A549 (cell line): ENCODE data around the gene FSD2. TPM values are rescaled to one million over a fixed set of nuclear protein-coding genes. Genes with fewer than 3 reads are reported as not detected.

Experiments
- ATAC-seq, 2 experiments: fragments of 200-7000 bp in 1 of 2; fragments of >200 bp in 1 of 2; cut with Nextera tagmentation in 1 of 2; cut with Tn5 transposase in 1 of 2; 3 replicates each; pipeline versions ENCODE4 v1.8.0 to v1.9.1; 2018 to 2020; ENCODE audit warnings: mild to moderate bottlenecking in 1 of 2, moderate library complexity in 1 of 2
- CTCF ChIA-PET: fragments of 300-600 bp; sonication (Branson Sonifier 250); formaldehyde crosslinking; extraction: SDS; loops from one replicate; lab custom pipeline; 2021; ENCODE audit warnings: antibody characterized with exemption, inconsistent platforms; lab: Yijun Ruan, JAX
- POLR2A ChIA-PET: fragments of 350-600 bp; formaldehyde crosslinking; extraction: SDS; loops from one replicate; lab custom pipeline; 2021; ENCODE audit warnings: antibody characterized with exemption, inconsistent platforms; lab: Yijun Ruan, JAX
- DNase-seq, 2 experiments: peaks; one replicate each; pipeline versions ENCODE4 v3.0.0 to v3.0.0-alpha.2; 2011 to 2016; ENCODE audit warnings: low read depth in 1 of 2, low spot score in 1 of 2
- FAIRE-seq: peaks from 2 replicates; lab custom pipeline; 2011; peaks lifted over from hg19 to GRCh38; lab: Jason Lieb, UNC
- H3K27ac ChIP-seq, 2 experiments: fragments of >200 bp; sonication (Bioruptor Twin); formaldehyde crosslinking; 3 replicates each; pipeline ENCODE4 v1.5.1; 2016 to 2017
- H3K4me1 ChIP-seq: fragments of >200 bp; sonication (Bioruptor Twin); formaldehyde crosslinking; 3 replicates; pipeline ENCODE4 v1.6.1; 2016
- H3K4me2 ChIP-seq: fragments of >200 bp; sonication (Bioruptor Twin); formaldehyde crosslinking; 3 replicates; pipeline ENCODE4 v1.6.1; 2016
- H3K4me3 ChIP-seq: fragments of >200 bp; sonication (Bioruptor Twin); formaldehyde crosslinking; 3 replicates; pipeline ENCODE4 v1.5.1; 2016
- H3K9me3 ChIP-seq: fragments of >200 bp; sonication (Bioruptor Twin); formaldehyde crosslinking; 3 replicates; pipeline ENCODE4 v1.6.1; 2016
- CBX2 ChIP-seq: fragments of 200-600 bp; sonication (generic); IDR thresholded peaks from 2 replicates; pipeline ENCODE4 v1.6.1; 2016; ENCODE audit warnings: low read depth, mild to moderate bottlenecking, borderline replicate concordance
- ESRRA ChIP-seq: fragments of 150-350 bp; IDR thresholded peaks from 2 replicates; pipeline ENCODE4 v1.6.1; 2014; ENCODE audit warnings: mild to moderate bottlenecking, low read length, borderline replicate concordance
- FOSL2 ChIP-seq, 2 experiments: fragments of 450-650 bp in 1 of 2; fragments of >200 bp in 1 of 2; sonication (Bioruptor Twin) in 1 of 2; formaldehyde crosslinking; IDR thresholded peaks; 2 replicates each; pipeline versions ENCODE4 v1.5.0 to v1.6.1; 2016 to 2020; ENCODE audit warnings: mild to moderate bottlenecking in 1 of 2, moderate library complexity in 1 of 2
- GATA3 ChIP-seq: IDR thresholded peaks from 2 replicates; pipeline ENCODE4 v1.6.1; 2012; ENCODE audit warnings: borderline replicate concordance
- HDAC2 ChIP-seq: fragments of 200-600 bp; sonication (generic); IDR thresholded peaks from 2 replicates; pipeline ENCODE4 v1.6.1; 2016
- HMGXB4 ChIP-seq: fragments of 250-450 bp; sonication (Bioruptor Pico); IDR thresholded peaks from 2 replicates; pipeline ENCODE4 v1.5.0; 2021; ENCODE audit warnings: mild to moderate bottlenecking, moderate library complexity, borderline replicate concordance
- HOXB13 ChIP-seq: fragments of 250-450 bp; sonication (Bioruptor Pico); IDR thresholded peaks from 2 replicates; pipeline ENCODE4 v1.5.0; 2020; ENCODE audit warnings: low read depth, mild to moderate bottlenecking, moderate library complexity
- HOXB5 ChIP-seq: fragments of 250-450 bp; sonication (Bioruptor Pico); IDR thresholded peaks from 2 replicates; pipeline ENCODE4 v1.5.0; 2020; ENCODE audit warnings: mild to moderate bottlenecking, moderate library complexity
- JUN ChIP-seq, 2 experiments: fragments of >200 bp; sonication (Bioruptor Twin); formaldehyde crosslinking; IDR thresholded peaks; 2 replicates in 1 of 2; 3 replicates in 1 of 2; pipeline ENCODE4 v1.6.1; 2016 to 2017
- JUNB ChIP-seq: fragments of >200 bp; sonication (Bioruptor Twin); formaldehyde crosslinking; IDR thresholded peaks from 2 replicates; pipeline ENCODE4 v1.6.1; 2016
- KDM1A ChIP-seq: fragments of 200-600 bp; sonication (generic); IDR thresholded peaks from 2 replicates; pipeline ENCODE4 v1.6.1; 2016; ENCODE audit warnings: low read depth, mild to moderate bottlenecking
- MYC ChIP-seq: IDR thresholded peaks from 2 replicates; pipeline ENCODE4 v1.6.1; 2012; ENCODE audit warnings: mild to moderate bottlenecking, inconsistent platforms, low read length, improper control_type of control experiment, borderline replicate concordance
- NFE2L2 ChIP-seq: fragments of 150-350 bp; conservative IDR thresholded peaks from 2 replicates; pipeline ENCODE4 v1.6.1; 2014; ENCODE audit warnings: low read length
- NPAS2 ChIP-seq: fragments of 250-450 bp; sonication (Bioruptor Pico); IDR thresholded peaks from 2 replicates; pipeline ENCODE4 v1.8.0; 2022; ENCODE audit warnings: mild to moderate bottlenecking, moderate library complexity, borderline replicate concordance
- PHF8 ChIP-seq: fragments of 200-600 bp; sonication (generic); IDR thresholded peaks from 2 replicates; pipeline ENCODE4 v1.6.1; 2016; ENCODE audit warnings: low read depth, mild to moderate bottlenecking, antibody characterized with exemption, moderate library complexity, borderline replicate concordance
- RFX5 ChIP-seq: fragments of 450-650 bp; IDR thresholded peaks from 2 replicates; pipeline ENCODE4 v1.7.1; 2014; ENCODE audit warnings: antibody characterized with exemption, mild to moderate bottlenecking, moderate library complexity
- RNF2 ChIP-seq: fragments of 200-600 bp; sonication (generic); IDR thresholded peaks from 2 replicates; pipeline ENCODE4 v1.6.1; 2016; ENCODE audit warnings: low read depth, mild to moderate bottlenecking, antibody characterized with exemption, moderate library complexity, borderline replicate concordance
- SREBF2 ChIP-seq: fragments of 450-650 bp; IDR thresholded peaks from 2 replicates; pipeline ENCODE4 v1.6.1; 2014; ENCODE audit warnings: mild to moderate bottlenecking, moderate library complexity
- TFCP2L1 ChIP-seq: fragments of 250-450 bp; sonication (Bioruptor Pico); IDR thresholded peaks from 2 replicates; pipeline ENCODE4 v1.5.0; 2021; ENCODE audit warnings: mild to moderate bottlenecking
- TP53 ChIP-seq: fragments of 250-450 bp; sonication (Bioruptor Pico); IDR thresholded peaks from 2 replicates; pipeline ENCODE4 v1.5.0; 2021; ENCODE audit warnings: mild to moderate bottlenecking, moderate library complexity
- ZFP36 ChIP-seq: fragments of 450-650 bp; IDR thresholded peaks from 2 replicates; pipeline ENCODE4 v1.6.1; 2014; ENCODE audit warnings: borderline replicate concordance; ENCODE audit not compliant: partially characterized antibody
- ZNF302 ChIP-seq: fragments of 250-450 bp; sonication (Bioruptor Pico); IDR thresholded peaks from 2 replicates; pipeline ENCODE4 v1.9.0; 2021; ENCODE audit warnings: inconsistent platforms, mild to moderate bottlenecking, moderate library complexity
- WGBS: methylation state at CpG from one replicate; pipeline ENCODE4 v1.1.6; 2017; ENCODE audit errors: missing lambda C conversion rate; 5-methylcytosine and 5-hydroxymethylcytosine counted together
- polyA plus RNA-seq, 4 experiments: library from polyadenylated mRNA; depleted of rRNA in 3 of 4; stranded (reverse); fragments of >200 nt; fragmentation: RNase III in 1 of 4; extraction: RNeasy Plus Mini Kit Qiagen cat#74134 plus additional on column Dnase treatment in 1 of 4; gene quantifications; 2 replicates in 3 of 4; 3 replicates in 1 of 4; pipeline ENCODE4 v1.2.3, GENCODE V29; 2011 to 2017
- TF ChIP-seq, protein P1 (sequence below): IDR thresholded peaks from 2 replicates; pipeline ENCODE4 v1.6.1; 2012
- TF ChIP-seq, protein P2 (sequence below): fragments of >200 bp; sonication (Bioruptor Twin); formaldehyde crosslinking; IDR thresholded peaks from 3 replicates; pipeline ENCODE4 v1.5.1; 2016
- TF ChIP-seq, protein P3 (sequence below): fragments of 450-650 bp; IDR thresholded peaks from 2 replicates; pipeline ENCODE4 v1.6.1; 2014; ENCODE audit warnings: antibody characterized with exemption
- TF ChIP-seq, protein P4 (sequence below): IDR thresholded peaks from 2 replicates; pipeline ENCODE4 v1.6.1; 2012; ENCODE audit warnings: low read depth, borderline replicate concordance

The FSD2 gene
- polyA plus RNA-seq, 2 of the 4 experiments (the other 2 are of a cell fraction), result not detected

DNA sequence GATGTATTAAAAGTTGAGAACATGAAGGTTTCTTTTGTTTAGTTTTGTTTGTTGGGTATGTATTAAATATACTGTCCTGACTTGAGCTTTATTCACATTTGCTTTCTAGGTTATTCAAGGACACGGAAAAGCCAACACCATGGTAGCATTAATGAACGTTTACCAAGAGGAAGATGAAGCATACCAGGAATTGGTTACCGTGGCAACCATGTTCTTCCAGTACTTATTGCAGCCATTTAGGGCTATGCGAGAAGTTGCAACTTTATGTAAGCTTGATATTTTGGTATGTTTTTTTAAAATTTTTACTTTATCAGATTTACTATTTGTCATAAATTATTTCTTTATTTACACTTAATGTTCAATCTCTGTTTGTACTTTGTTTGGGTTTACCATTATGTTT is 7.1 kb upstream of the FSD2 start:
- ChIA-PET CTCF (interaction anchor here (0.6 to 1.5 kb wide), 4 partner anchors 10 to 306 kb away, joined by 3 to 6 read pairs (median 4); no protein-coding TSS in a partner anchor), POLR2A (no interaction called here)
- TF ChIP-seq SREBF2 (no peak), RNF2 (no peak), TFCP2L1 (no peak)
- no peaks in the 10 kb centered on the region for H3K9me3 ChIP-seq
- H3K27ac ChIP-seq, result no peak overlapping the region
- H3K4me1 ChIP-seq, result peaks cover 17% of the 10 kb centered on the region
- no peak for FAIRE-seq
- no peak for ATAC-seq
- H3K4me3 ChIP-seq, result no peak overlapping the region
- WGBS, result 93% methylated on average over 4 of the region's 4 CpGs
- DNase-seq, result no peak
- H3K4me2 ChIP-seq, result no peak overlapping the region

DNA sequence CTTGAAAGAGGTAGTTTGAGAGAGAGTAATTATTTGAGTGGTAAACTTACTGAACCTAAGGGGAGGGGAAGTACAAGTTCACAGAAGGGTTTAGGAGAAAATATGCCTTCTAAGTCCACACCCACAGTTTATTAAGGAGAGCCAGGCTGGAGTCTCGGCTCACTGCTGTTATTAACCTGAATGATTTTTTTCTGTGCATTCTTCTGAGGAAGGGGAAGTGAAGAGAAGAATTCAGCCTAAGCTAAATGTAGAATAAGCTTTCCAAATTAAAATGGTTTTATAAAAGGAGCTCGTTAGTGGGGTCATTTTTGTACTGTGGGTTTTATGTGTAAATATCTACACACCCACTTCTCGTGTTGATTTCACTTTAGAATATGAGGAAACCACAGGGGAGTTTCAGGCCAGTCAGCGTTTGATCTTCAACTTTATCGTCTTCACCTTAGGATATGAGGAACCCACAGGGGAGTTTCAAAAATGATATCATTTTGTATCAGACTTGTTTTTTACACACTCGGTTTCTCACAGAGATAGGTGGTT is 5.1 kb upstream of the FSD2 start:
- CTCF ChIA-PET, result interaction anchor here (0.6 to 2.4 kb wide), 8 partner anchors 11 to 280 kb away, joined by 3 to 6 read pairs (median 3); no protein-coding TSS in a partner anchor
- TF ChIP-seq JUN (IDR thresholded peaks at IDR 0.05) (no peak), JUNB (no peak), PHF8 (no peak)
- TF ChIP-seq, protein P1, sequence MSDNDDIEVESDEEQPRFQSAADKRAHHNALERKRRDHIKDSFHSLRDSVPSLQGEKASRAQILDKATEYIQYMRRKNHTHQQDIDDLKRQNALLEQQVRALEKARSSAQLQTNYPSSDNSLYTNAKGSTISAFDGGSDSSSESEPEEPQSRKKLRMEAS, result no peak
- TF ChIP-seq, all 56 proteins: peak for 0
- peak overlapping the region; percentile 91 for H3K4me2 ChIP-seq
- H3K27ac ChIP-seq, result peak overlapping the region; percentile 80 to 96
- H3K4me3 ChIP-seq, result peak overlapping the region; percentile 65
- no peak for FAIRE-seq
- no peak for ATAC-seq
- 2% methylated on average over 6 of the region's 6 CpGs for WGBS
- POLR2A ChIA-PET, result interaction anchor here (0.5 to 1.7 kb wide), 4 partner anchors 10 to 175 kb away, joined by 3 to 12 read pairs (median 5); partner anchors contain the start of gene RAMAC
- DNase-seq, result no peak
- H3K4me1 ChIP-seq, result peaks cover 17% of the 10 kb centered on the region
- no peaks in the 10 kb centered on the region for H3K9me3 ChIP-seq

DNA sequence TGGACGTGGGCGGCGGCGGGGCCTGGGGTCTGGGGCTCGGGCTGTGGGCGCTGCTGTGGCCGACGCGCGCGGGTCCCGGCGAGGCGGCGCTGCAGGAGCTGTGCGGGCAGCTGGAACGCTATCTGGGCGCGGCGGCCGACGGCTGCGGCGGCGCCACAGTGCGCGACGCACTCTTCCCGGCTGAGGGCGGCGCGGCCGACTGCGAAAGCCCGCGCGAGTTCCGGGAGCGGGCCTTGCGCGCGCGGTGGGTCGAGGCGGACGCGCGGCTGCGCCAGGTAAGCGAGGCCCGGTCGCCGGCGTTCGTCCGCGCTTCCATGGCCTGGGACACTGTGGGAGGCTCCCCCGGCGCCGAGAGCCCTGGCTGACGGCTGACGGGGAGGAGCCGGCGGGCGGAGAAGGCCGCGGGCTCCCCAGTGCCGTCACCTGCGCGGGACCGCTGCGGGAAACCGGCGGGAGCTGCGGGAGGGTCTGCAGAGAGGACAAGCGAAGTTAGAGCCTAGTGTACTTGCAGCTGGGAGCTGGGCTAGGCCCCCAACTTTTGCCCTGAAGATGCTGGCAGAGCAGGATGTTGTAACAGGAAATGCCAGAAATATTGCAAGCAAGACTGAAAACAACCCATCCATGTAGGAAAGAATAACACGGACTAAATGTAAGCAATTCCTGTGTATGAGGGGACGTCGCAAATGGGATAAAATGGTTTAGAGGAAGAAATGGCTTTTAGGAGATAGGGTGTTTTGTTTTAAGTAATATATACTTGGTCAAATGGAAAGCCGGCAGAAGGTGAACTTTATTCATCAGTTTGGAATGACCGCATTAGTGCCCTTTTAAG is 4.4 kb upstream of the FSD2 start:
- Histone ChIP-seq H3K27ac (peak overlapping the region; percentile 80 to 96), H3K4me3 (peak overlapping the region; percentile 65), H3K9me3 (no peaks in the 10 kb centered on the region), H3K4me1 (peaks cover 17% of the 10 kb centered on the region), H3K4me2 (peak overlapping the region; percentile 91)
- FAIRE-seq (peak; percentile 32), ATAC-seq (peak; percentile 36 to 74), DNase-seq (peak in 1 of 2 experiments; percentile 49)
- 1% methylated on average over 35 of the region's 81 CpGs for WGBS
- ChIA-PET POLR2A (interaction anchor here (0.5 to 1.7 kb wide), 5 partner anchors 10 to 270 kb away, joined by 3 to 12 read pairs (median 5); partner anchors contain the start of genes RAMAC and RPS17), CTCF (interaction anchor here (0.6 to 2.4 kb wide), 10 partner anchors 11 to 280 kb away, joined by 3 to 6 read pairs (median 3); no protein-coding TSS in a partner anchor)
- no peak for TF ChIP-seq NPAS2 (CRISPR knock-in tag)
- TF ChIP-seq, protein P1, result no peak; the same call in 1 of the 2 replicates
- TF ChIP-seq ZNF302 (CRISPR knock-in tag), result no peak
- 0 out of 2 replicates have a peak, but pooled peaks have one; percentile 24 for TF ChIP-seq HOXB5 (CRISPR knock-in tag)
- no peak for TF ChIP-seq GATA3
- no peak for TF ChIP-seq ESRRA
- no peak for TF ChIP-seq NFE2L2
- TF ChIP-seq, protein P2, sequence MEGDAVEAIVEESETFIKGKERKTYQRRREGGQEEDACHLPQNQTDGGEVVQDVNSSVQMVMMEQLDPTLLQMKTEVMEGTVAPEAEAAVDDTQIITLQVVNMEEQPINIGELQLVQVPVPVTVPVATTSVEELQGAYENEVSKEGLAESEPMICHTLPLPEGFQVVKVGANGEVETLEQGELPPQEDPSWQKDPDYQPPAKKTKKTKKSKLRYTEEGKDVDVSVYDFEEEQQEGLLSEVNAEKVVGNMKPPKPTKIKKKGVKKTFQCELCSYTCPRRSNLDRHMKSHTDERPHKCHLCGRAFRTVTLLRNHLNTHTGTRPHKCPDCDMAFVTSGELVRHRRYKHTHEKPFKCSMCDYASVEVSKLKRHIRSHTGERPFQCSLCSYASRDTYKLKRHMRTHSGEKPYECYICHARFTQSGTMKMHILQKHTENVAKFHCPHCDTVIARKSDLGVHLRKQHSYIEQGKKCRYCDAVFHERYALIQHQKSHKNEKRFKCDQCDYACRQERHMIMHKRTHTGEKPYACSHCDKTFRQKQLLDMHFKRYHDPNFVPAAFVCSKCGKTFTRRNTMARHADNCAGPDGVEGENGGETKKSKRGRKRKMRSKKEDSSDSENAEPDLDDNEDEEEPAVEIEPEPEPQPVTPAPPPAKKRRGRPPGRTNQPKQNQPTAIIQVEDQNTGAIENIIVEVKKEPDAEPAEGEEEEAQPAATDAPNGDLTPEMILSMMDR, result peak; percentile 37; the same call in 2 of the 3 replicates
- no peak for TF ChIP-seq ZFP36
- no peak for TF ChIP-seq HDAC2
- TF ChIP-seq MYC, result no peak
- TF ChIP-seq, protein P3, sequence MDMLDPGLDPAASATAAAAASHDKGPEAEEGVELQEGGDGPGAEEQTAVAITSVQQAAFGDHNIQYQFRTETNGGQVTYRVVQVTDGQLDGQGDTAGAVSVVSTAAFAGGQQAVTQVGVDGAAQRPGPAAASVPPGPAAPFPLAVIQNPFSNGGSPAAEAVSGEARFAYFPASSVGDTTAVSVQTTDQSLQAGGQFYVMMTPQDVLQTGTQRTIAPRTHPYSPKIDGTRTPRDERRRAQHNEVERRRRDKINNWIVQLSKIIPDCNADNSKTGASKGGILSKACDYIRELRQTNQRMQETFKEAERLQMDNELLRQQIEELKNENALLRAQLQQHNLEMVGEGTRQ, result no peak
- no peak for TF ChIP-seq FOSL2 (IDR thresholded peaks at IDR 0.05)
- no peak for TF ChIP-seq FOSL2 (CRISPR knock-in tag; IDR thresholded peaks at IDR 0.05)
- no peak for TF ChIP-seq HMGXB4 (CRISPR knock-in tag)
- TF ChIP-seq TP53 (CRISPR knock-in tag), result no peak
- no peak for TF ChIP-seq HOXB13 (CRISPR knock-in tag)
- no peak for TF ChIP-seq KDM1A
- TF ChIP-seq, protein P4, sequence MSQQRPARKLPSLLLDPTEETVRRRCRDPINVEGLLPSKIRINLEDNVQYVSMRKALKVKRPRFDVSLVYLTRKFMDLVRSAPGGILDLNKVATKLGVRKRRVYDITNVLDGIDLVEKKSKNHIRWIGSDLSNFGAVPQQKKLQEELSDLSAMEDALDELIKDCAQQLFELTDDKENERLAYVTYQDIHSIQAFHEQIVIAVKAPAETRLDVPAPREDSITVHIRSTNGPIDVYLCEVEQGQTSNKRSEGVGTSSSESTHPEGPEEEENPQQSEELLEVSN, result no peak
- no peak for TF ChIP-seq CBX2
- TF ChIP-seq RFX5, result no peak
